Lung (tissue), 12 donors: Measurements from ENCODE around the gene FLRT1. TPM values are rescaled to one million over a fixed set of nuclear protein-coding genes. Genes with fewer than 3 reads are reported as not detected.

ENCODE experiments used
- ATAC-seq: fragments of 200-7000 bp; cut with Tn5 transposase; one replicate; pipeline ENCODE4 v1.9.1; 2020; ENCODE audit warnings: moderate number of reproducible peaks; ENCODE audit not compliant: insufficient read depth, low FRiP score
- DNase-seq, 3 donors: peaks; one replicate each; pipeline ENCODE4 v3.0.0-alpha.2; 2013 to 2017
- H3K27ac ChIP-seq, 2 donors: one replicate each; pipeline ENCODE4 v1.5.1; 2013; ENCODE audit warnings: mild to moderate bottlenecking in 2 of 2, moderate library complexity in 2 of 2, control low read depth in 1 of 2, inconsistent platforms in 1 of 2, low read depth in 1 of 2, low read length in 1 of 2
- H3K27me3 ChIP-seq, 3 donors: one replicate each; pipeline ENCODE4 v1.5.1; 2013; ENCODE audit warnings: low read length in 2 of 3; ENCODE audit not compliant: control insufficient read depth in 3 of 3, insufficient read depth in 3 of 3
- H3K36me3 ChIP-seq, 4 donors: one replicate each; pipeline ENCODE4 v1.5.1; 2013; ENCODE audit warnings: low read length in 4 of 4, mild to moderate bottlenecking in 1 of 4, moderate library complexity in 1 of 4; ENCODE audit not compliant: control insufficient read depth in 4 of 4, insufficient read depth in 4 of 4
- H3K4me1 ChIP-seq, 5 donors: one replicate each; pipeline ENCODE4 v1.5.1; 2013; ENCODE audit warnings: low read length in 5 of 5, mild to moderate bottlenecking in 2 of 5, moderate library complexity in 1 of 5; ENCODE audit not compliant: control insufficient read depth in 5 of 5, insufficient read depth in 5 of 5
- H3K4me3 ChIP-seq: one replicate; pipeline ENCODE4 v1.5.1; 2013; ENCODE audit warnings: mild to moderate bottlenecking, control low read depth, moderate library complexity
- H3K9ac ChIP-seq, 2 donors: one replicate each; pipeline ENCODE4 v1.5.1; 2013; ENCODE audit warnings: low read length in 2 of 2, control low read depth in 1 of 2; ENCODE audit not compliant: insufficient read depth in 1 of 2
- H3K9me3 ChIP-seq, 4 donors: one replicate each; pipeline ENCODE4 v1.5.1; 2013; ENCODE audit warnings: low read length in 3 of 4, mild to moderate bottlenecking in 1 of 4, moderate library complexity in 1 of 4; ENCODE audit not compliant: control insufficient read depth in 4 of 4, insufficient read depth in 3 of 4
- WGBS, 2 donors: extraction: QIAGEN DNeasy Blood & Tissue Kit; methylation state at CpG; one replicate each; pipeline ENCODE4 v1.1.7; 2013; 5-methylcytosine and 5-hydroxymethylcytosine counted together
- polyA plus RNA-seq, 2 donors: library from polyadenylated mRNA; stranded (reverse); fragments of 200-250 nt; gene quantifications; one replicate each; pipeline ENCODE4 v1.2.1, GENCODE V29; 2013
- total RNA-seq, 2 donors: library from RNA; depleted of rRNA in 1 of 2; stranded (reverse); fragments of >200 nt in 1 of 2; gene quantifications; one replicate each; pipeline ENCODE4 v1.2.1, GENCODE V29; 2014 to 2021
- TF ChIP-seq, protein P1 (sequence below): IDR thresholded peaks from 2 replicates; pipeline ENCODE4 v1.5.1; 2012; ENCODE audit warnings: mild to moderate bottlenecking; ENCODE audit errors: control extremely low read depth, extremely low read depth
- donor health status: control.
- donor health status: control.
- donor health status: Bipolar disorder and iron deficiency.
- donor health status: healthy.
- donor health status: DM: yes; HTN: yes; CAD: no.

FLRT1 gene
- total and polyA plus RNA-seq, 4 donors: 0.02 to 0.34 (median 0.12) TPM

DNA sequence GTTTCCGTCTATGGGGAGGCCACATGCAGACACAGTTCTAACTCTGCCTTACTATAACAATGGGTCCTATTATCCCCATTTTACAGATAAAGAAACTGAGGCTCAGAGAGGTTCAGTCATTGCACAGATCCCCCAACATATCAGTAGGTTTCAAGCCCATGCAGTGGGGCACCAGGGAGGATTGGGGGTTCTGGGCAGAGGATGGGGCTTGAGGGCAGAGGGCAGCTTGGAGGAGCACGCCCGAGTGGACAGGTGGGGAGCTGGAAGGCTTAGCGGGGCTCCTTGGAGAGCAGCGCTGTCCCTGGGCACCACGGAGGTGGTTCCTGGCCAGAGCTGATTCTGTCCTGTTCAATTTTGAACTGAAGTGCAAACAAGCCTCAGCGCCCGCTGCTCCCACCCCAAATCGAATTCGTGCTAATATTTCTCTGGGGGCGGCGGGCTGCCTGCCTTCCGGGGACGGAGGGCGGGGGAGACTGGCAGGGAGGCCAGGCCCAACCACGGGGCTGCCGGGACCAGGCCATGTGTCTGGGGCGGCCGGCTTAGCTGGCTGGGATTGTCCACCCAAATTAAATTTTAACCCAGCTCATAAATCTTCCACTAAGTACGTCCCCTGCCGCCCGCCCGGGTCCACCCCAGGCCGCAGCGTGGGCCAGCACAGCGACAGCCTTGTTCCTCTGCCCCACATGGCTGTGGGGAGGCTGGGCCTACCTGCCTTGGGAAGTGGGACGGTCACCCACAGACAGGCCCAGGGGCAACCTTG is 49.4 kb downstream of the FLRT1 start:
- H3K27ac ChIP-seq: no peak overlapping the region
- no peaks in the 10 kb centered on the region for H3K27me3 ChIP-seq
- ATAC-seq (no peak), DNase-seq (no peak)
- H3K9me3 ChIP-seq: no peaks in the 10 kb centered on the region
- TF ChIP-seq, protein P1, sequence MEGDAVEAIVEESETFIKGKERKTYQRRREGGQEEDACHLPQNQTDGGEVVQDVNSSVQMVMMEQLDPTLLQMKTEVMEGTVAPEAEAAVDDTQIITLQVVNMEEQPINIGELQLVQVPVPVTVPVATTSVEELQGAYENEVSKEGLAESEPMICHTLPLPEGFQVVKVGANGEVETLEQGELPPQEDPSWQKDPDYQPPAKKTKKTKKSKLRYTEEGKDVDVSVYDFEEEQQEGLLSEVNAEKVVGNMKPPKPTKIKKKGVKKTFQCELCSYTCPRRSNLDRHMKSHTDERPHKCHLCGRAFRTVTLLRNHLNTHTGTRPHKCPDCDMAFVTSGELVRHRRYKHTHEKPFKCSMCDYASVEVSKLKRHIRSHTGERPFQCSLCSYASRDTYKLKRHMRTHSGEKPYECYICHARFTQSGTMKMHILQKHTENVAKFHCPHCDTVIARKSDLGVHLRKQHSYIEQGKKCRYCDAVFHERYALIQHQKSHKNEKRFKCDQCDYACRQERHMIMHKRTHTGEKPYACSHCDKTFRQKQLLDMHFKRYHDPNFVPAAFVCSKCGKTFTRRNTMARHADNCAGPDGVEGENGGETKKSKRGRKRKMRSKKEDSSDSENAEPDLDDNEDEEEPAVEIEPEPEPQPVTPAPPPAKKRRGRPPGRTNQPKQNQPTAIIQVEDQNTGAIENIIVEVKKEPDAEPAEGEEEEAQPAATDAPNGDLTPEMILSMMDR: no peak
- WGBS, 2 donors: 91 to 92% methylated on average over 27 of the region's 27 CpGs
- H3K4me3 ChIP-seq: no peak overlapping the region
- peaks cover 0 to 17% (median 4%) of the 10 kb centered on the region in 5 donors for H3K4me1 ChIP-seq
- no peaks in the 10 kb centered on the region for H3K36me3 ChIP-seq
- H3K9ac ChIP-seq: peak overlapping the region in 1 of 2 donors; percentile 11

Other genes starting within 250 kb of the FLRT1 start
- gene SPINDOC, start 222.5 kb upstream of the FLRT1 start, total RNA-seq: 10 to 100 TPM; 12.7 to 15.6 TPM
- gene SPINDOC, start 222.5 kb upstream of the FLRT1 start, polyA plus RNA-seq: 10 to 100 TPM in 1 of 2 donors, 1 to 10 TPM in 1; 9.9 to 23.9 TPM
- gene MARK2, start 196.8 kb upstream of the FLRT1 start, total RNA-seq: 10 to 100 TPM; 35.3 to 42.9 TPM
- gene MARK2, start 196.8 kb upstream of the FLRT1 start, polyA plus RNA-seq: 10 to 100 TPM; 15.5 to 29.2 TPM
- 1 to 10 TPM; 1.4 to 1.6 TPM for gene RCOR2, start 118.8 kb upstream of the FLRT1 start, total RNA-seq
- under 1 TPM; 0.16 to 0.37 TPM for gene RCOR2, start 118.8 kb upstream of the FLRT1 start, polyA plus RNA-seq
- gene NAA40, start 96.9 kb upstream of the FLRT1 start, total RNA-seq: 10 to 100 TPM; 18.1 to 20.5 TPM
- gene NAA40, start 96.9 kb upstream of the FLRT1 start, polyA plus RNA-seq: 1 to 10 TPM; 9.2 to 9.6 TPM
- 100 to 1,000 TPM; 149 to 362 TPM for gene COX8A, start 61.3 kb upstream of the FLRT1 start, total RNA-seq
- 100 to 1,000 TPM; 666 to 779 TPM for gene COX8A, start 61.3 kb upstream of the FLRT1 start, polyA plus RNA-seq
- gene OTUB1, start 49.5 kb upstream of the FLRT1 start, total RNA-seq: 10 to 100 TPM; 40.8 to 72.2 TPM
- gene OTUB1, start 49.5 kb upstream of the FLRT1 start, polyA plus RNA-seq: 10 to 100 TPM; 72.5 to 95.2 TPM
- gene MACROD1, start 130.2 kb downstream of the FLRT1 start, total RNA-seq: 10 to 100 TPM; 13.6 to 24.5 TPM
- gene MACROD1, start 130.2 kb downstream of the FLRT1 start, polyA plus RNA-seq: 10 to 100 TPM in 1 of 2 donors, 1 to 10 TPM in 1; 9.9 to 70.0 TPM
- 100 to 1,000 TPM; 107 to 122 TPM for gene STIP1, start 150.2 kb downstream of the FLRT1 start, total RNA-seq
- 10 to 100 TPM; 75.9 to 82.1 TPM for gene STIP1, start 150.2 kb downstream of the FLRT1 start, polyA plus RNA-seq
- 100 to 1,000 TPM in 1 of 2 donors, 10 to 100 TPM in 1; 17.4 to 102 TPM for gene FERMT3, start 170.8 kb downstream of the FLRT1 start, total RNA-seq
- 100 to 1,000 TPM in 1 of 2 donors, 10 to 100 TPM in 1; 67.3 to 182 TPM for gene FERMT3, start 170.8 kb downstream of the FLRT1 start, polyA plus RNA-seq
- 10 to 100 TPM; 18.3 to 34.0 TPM for gene TRPT1, start 190.3 kb downstream of the FLRT1 start, total RNA-seq
- gene TRPT1, start 190.3 kb downstream of the FLRT1 start, polyA plus RNA-seq: 10 to 100 TPM; 34.6 to 62.5 TPM
- gene NUDT22, start 190.3 kb downstream of the FLRT1 start, total RNA-seq: 10 to 100 TPM; 23.7 to 90.2 TPM
- 10 to 100 TPM; 62.0 to 67.8 TPM for gene NUDT22, start 190.3 kb downstream of the FLRT1 start, polyA plus RNA-seq
- 10 to 100 TPM; 22.7 to 34.1 TPM for gene DNAJC4, start 194.6 kb downstream of the FLRT1 start, total RNA-seq
- gene DNAJC4, start 194.6 kb downstream of the FLRT1 start, polyA plus RNA-seq: 10 to 100 TPM; 34.6 to 58.4 TPM
- gene VEGFB, start 198.7 kb downstream of the FLRT1 start, total RNA-seq: 100 to 1,000 TPM in 1 of 2 donors, 10 to 100 TPM in 1; 37.8 to 124 TPM
- gene VEGFB, start 198.7 kb downstream of the FLRT1 start, polyA plus RNA-seq: 100 to 1,000 TPM in 1 of 2 donors, 10 to 100 TPM in 1; 43.7 to 115 TPM
- 10 to 100 TPM; 65.2 to 93.0 TPM for gene FKBP2, start 205.2 kb downstream of the FLRT1 start, total RNA-seq
- 100 to 1,000 TPM; 207 to 397 TPM for gene FKBP2, start 205.2 kb downstream of the FLRT1 start, polyA plus RNA-seq
- gene PPP1R14B, start 211.0 kb downstream of the FLRT1 start, total RNA-seq: 100 to 1,000 TPM in 1 of 2 donors, 10 to 100 TPM in 1; 28.2 to 185 TPM
- gene PPP1R14B, start 211.0 kb downstream of the FLRT1 start, polyA plus RNA-seq: 100 to 1,000 TPM; 119 to 241 TPM
- gene PLCB3, start 215.6 kb downstream of the FLRT1 start, total RNA-seq: 10 to 100 TPM; 18.2 to 32.0 TPM
- gene PLCB3, start 215.6 kb downstream of the FLRT1 start, polyA plus RNA-seq: 10 to 100 TPM; 15.0 to 17.1 TPM
- gene BAD, start 248.7 kb downstream of the FLRT1 start, total RNA-seq: 10 to 100 TPM; 69.5 to 74.1 TPM
- 100 to 1,000 TPM in 1 of 2 donors, 10 to 100 TPM in 1; 77.0 to 127 TPM for gene BAD, start 248.7 kb downstream of the FLRT1 start, polyA plus RNA-seq
- 10 to 100 TPM; 14.5 to 59.1 TPM for gene GPR137, start 249.9 kb downstream of the FLRT1 start, total RNA-seq
- gene GPR137, start 249.9 kb downstream of the FLRT1 start, polyA plus RNA-seq: 10 to 100 TPM; 22.8 to 32.2 TPM